ENCODE results near the gene MCM10.
"Not testable (repeated sequence)": the region's sequence is repeated elsewhere in the genome, so short reads cannot be mapped to it uniquely, and the experiment has no call there.

Gene MCM10

DNA sequence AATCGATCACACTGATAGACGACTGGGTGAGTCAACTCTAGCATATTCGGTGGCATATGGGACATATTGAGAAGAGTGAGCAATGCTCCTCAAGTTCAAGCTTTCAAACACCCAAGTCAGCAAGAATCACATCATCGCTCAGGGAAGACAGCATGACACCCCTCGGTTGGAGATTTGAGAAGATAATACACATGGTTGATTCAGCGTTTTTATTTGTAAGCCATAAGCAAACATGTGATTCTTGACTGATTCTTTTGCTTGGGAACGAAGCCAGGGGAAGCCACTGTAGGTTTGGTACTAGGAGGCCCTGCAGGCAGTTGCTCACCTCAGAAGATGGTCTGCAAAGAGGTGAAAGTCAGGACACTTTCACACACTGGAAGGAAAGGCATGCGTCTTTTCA, 60.2 kb downstream of the MCM10 start:
- no peak for DNase-seq (ENCODE audit: low read depth)

- DNase-seq (ENCODE audit: low read depth) = no peak
Measured at GRCh38 chr10:13222151-13222550, 60.8 kb downstream of the MCM10 start.

DNA sequence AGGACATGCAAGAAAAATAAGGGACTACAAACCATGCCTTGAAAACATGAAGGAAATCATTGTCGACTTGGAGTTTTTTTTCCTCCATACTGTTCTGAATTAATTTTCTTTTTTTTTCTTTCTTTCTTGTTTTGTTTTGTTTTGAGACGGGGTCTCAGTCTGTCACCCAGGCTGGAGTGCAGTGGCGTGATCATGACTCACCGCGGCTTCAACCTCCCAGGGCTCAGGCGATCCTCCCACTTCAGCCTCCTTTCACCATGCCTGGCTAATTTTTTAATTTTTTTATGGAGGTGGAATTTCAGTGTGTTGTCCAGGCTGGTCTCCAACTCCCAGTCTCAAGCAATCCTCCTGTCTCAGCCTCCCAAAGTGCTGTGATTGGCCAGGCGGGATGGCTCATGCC, 61.2 kb downstream of the MCM10 start:
- no peak for DNase-seq (ENCODE audit: low read depth)

- DNase-seq (ENCODE audit: low read depth) = no peak
Measured at GRCh38 chr10:13223241-13223640, 61.9 kb downstream of the MCM10 start.

DNA sequence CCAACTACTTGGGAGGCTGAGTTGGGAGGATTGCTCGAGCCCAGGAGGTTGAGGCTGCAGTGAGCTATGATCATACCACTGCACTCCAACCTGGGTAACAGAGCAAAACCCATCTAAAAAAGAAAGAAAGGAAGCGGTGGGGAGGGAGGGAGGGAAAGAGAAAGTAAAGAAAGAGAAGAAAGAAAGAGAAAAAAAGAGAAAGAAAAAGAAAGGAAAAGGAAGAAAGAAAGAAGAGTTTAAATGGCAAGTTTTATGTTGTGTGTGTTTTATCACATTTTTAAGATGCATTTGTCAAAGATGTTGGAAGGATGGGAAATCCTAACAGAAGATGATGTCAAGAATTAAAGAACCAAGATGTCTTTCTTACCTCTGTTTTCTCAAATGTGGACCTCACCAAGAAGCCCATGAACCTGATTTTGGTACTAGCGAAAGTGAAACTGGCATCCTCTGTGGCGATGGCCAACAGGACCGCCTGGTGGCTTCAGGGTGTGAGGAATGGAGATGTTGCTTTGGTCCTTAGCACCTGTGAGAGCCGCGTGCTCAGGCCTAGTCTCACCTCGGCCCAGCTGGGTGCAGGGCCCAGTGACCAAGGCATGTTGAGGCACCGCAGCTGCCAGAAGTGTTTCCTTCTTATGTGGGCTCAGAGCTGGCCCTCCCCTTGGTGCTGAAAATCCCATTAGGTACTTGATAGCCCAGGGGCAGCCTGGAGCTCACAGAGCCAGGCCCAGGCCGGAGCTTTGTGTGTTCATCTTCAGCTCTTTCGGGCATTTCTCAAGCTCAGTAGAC, 63.0 kb downstream of the MCM10 start:
- no peak for DNase-seq (ENCODE audit: low read depth)

- DNase-seq (ENCODE audit: low read depth) = no peak
Measured at GRCh38 chr10:13225601-13226000, 64.2 kb downstream of the MCM10 start.

- no peak for DNase-seq (ENCODE audit: low read depth)
Measured at GRCh38 chr10:13227031-13227430, 65.7 kb downstream of the MCM10 start.

GRCh38 chr10:13231190-13231589, 69.8 kb downstream of the MCM10 start:
- DNase-seq (ENCODE audit: low read depth) = no peak

- no peak for DNase-seq (ENCODE audit: low read depth)
Measured at GRCh38 chr10:13231808-13232207, 70.5 kb downstream of the MCM10 start.

GRCh38 chr10:13233358-13233757, 72.0 kb downstream of the MCM10 start:
- no peak for DNase-seq (ENCODE audit: low read depth)

DNA sequence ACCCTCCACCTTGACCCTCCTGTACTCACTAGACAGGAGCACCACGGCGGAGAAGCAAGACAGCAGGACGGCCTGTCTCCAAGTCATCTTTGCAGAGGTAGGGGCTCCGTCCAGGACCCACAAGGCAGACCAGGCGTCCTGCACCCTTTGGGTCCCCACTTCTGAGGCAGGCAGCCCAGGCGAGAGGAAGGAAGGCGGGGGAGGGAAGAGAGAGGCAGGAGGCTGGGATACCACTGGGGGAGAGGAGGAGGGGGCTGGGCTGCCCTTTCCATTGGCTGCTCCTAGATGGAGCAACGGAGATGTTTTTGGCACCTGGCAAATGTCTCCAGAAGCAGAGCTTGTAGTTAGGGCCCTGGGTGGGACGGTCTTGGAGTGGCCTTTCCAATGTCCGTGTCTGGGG, 72.8 kb downstream of the MCM10 start, which contains the start of gene UCMA:
TSS of gene UCMA (minus strand) at position 203 of the 400 bp plus-strand sequence. CDS start at position 87, 116 bp downstream.
- no peak for DNase-seq (ENCODE audit: low read depth)

GRCh38 chr10:13234736-13235135, 73.4 kb downstream of the MCM10 start:
- DNase-seq (ENCODE audit: low read depth) = not testable (repeated sequence)

- no peak for DNase-seq (ENCODE audit: low read depth)
Measured at GRCh38 chr10:13236638-13237037, 75.3 kb downstream of the MCM10 start.

- DNase-seq (ENCODE audit: low read depth) = no peak
Measured at GRCh38 chr10:13238271-13239077, 77.1 kb downstream of the MCM10 start.

DNA sequence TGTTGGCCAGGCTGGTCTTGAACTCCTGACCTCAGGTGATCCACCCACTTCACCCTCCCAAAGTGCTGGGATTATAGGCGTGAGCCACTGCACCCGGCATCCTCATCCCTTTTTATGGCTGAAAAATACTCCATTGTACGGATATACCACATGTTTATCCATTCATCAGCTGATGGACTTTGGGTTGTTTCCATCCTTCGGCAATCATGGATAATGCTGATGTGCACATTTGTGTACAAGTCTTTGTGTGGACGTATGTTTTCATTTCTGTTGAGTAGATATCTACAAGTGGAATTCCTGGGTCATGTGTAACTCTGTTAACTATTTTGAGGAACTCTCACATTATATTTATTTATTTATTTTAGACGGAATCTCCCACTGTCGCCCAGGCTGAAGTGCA, 78.6 kb downstream of the MCM10 start:
- no peak for DNase-seq (ENCODE audit: low read depth)

GRCh38 chr10:13241613-13242012, 80.3 kb downstream of the MCM10 start:
- DNase-seq (ENCODE audit: low read depth) = no peak

DNA sequence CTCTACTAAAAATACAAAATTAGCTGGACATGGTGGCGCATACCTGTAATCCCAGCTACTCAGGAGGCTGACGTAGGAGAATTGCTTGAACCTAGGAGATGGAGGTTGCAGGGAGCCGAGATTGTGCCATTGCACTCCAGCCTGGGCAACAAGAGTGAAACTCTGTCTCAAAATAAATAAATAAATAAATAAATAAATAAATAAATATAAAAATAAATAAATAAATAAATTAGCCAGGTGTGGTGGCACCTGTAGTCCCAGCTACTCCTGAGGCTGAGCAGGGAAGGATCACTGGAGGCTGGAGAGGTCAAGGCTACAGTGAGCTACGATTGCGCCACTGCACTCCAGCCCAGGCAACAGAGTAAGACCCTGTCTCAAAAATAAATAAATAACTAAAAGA, 80.9 kb downstream of the MCM10 start:
- DNase-seq (ENCODE audit: low read depth) = not testable (repeated sequence)

- no peak for DNase-seq (ENCODE audit: low read depth)
Measured at GRCh38 chr10:13247246-13247645, 85.9 kb downstream of the MCM10 start.

DNA sequence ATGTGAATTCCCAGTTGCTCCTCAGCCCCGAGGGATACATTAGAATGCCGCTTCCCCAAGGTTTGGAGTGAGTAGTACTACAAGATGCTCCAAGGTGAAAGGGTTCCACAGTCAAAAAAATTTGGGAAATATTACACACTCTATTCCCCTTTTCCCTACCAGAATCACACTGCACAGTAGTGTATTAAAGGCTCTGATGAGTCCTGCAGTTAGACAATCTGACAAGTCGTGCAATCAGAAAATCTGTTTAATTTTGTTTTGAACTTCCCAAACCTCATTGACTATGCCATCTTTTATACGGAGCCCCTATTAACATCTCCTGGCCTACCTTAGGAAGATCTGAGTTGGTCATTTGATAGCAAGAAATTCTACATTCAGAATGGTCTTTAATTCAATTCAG, 86.4 kb downstream of the MCM10 start:
- no peak for DNase-seq (ENCODE audit: low read depth)

DNA sequence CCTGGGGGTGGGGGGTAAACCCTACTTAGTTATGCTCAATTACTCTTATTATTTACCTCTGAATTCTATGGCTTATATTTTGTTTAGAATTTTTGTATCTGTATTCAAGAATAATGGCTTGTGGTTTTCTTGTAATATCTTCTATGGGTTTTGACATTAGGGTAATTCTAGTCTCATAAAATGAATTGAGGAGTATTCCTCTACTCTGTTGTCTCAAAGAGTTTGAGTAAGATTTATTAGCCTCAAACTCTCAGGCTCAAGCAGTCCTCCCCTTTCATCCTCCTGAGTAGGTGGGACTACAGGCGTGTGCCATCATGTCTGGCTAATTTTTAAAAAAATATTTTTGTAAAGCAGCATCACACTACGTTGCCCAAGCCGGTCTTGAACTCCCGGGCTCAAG, 92.4 kb downstream of the MCM10 start:
- no peak for DNase-seq (ENCODE audit: low read depth)

- no peak for DNase-seq (ENCODE audit: low read depth)
Measured at GRCh38 chr10:13256627-13257026, 95.3 kb downstream of the MCM10 start.

DNA sequence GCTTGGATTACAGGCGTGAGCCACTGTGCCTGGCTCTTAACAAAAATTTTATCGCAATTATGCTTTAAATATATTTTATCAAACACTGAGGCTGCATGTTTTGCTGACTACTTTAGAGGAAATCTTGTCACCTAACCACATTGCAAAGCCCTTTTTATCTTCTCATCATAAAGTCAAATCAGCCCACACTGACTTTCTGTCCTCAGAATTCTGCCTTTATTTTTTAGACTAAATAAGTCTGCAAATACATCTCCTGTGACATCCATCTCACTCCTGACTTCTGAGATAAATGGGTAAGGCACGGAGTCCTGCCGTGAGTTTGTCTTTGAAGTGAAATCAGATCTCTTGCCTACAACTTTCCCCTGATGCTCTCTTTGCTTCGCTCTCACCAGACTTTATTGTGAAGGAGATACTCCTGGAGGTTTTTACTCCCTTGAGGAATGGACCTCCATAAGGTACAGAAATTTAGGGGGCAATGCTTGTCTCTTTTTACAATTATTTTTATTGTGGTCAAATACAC, 96.3 kb downstream of the MCM10 start:
- DNase-seq (ENCODE audit: low read depth) = no peak

Measured in stimulated activated CD8-positive, alpha-beta memory T cell treated with anti-CD3 and anti-CD28 coated beads, Interleukin-4, amount 100 ng/mL, for 24 hours (primary cell).